Sigmoid colon (tissue), 4 donors: Measurements from ENCODE around the gene SERPING1.

Experiments used
- EP300 ChIP-seq, 4 donors: sonication (generic); formaldehyde crosslinking; IDR thresholded peaks; one replicate each; pipeline ENCODE4 v1.6.1; 2017; ENCODE audit warnings: antibody characterized with exemption in 4 of 4
- POLR2AphosphoS5 ChIP-seq, 4 donors: sonication (generic); formaldehyde crosslinking; IDR thresholded peaks; one replicate each; pipeline ENCODE4 v1.6.1; 2017; ENCODE audit warnings: antibody characterized with exemption in 4 of 4
- TF ChIP-seq, protein P1 (sequence below), 4 experiments: fragments of 450-650 bp in 3 of 4; fragments of 200-600 bp in 1 of 4; IDR thresholded peaks; one replicate each; pipeline ENCODE4 v1.5.1; 2016 to 2019; ENCODE audit warnings: antibody characterized with exemption in 4 of 4, mild to moderate bottlenecking in 3 of 4, moderate library complexity in 2 of 4

DNA sequence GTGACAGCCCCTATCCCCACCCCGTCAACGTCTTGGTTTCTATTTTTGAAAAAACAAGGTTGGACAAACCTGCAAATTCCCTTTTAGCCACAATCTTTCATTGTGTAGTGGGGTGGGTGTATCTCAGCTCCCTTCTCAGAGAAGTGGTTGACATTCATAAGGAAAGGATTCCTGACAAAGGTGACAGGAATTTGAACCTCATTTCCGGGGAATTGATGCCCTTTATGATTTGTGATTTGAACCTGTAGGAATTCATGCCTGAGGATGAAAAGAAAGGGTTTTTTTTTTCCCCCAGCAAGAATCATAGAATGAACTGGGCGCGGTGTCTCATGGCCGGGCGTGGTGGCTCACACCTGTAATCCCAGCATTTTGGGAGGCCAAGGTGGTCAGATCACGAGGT is 37.8 kb downstream of the SERPING1 start:
- TF ChIP-seq POLR2AphosphoS5 (IDR thresholded peaks at IDR 0.05): no peak
- TF ChIP-seq, protein P1, sequence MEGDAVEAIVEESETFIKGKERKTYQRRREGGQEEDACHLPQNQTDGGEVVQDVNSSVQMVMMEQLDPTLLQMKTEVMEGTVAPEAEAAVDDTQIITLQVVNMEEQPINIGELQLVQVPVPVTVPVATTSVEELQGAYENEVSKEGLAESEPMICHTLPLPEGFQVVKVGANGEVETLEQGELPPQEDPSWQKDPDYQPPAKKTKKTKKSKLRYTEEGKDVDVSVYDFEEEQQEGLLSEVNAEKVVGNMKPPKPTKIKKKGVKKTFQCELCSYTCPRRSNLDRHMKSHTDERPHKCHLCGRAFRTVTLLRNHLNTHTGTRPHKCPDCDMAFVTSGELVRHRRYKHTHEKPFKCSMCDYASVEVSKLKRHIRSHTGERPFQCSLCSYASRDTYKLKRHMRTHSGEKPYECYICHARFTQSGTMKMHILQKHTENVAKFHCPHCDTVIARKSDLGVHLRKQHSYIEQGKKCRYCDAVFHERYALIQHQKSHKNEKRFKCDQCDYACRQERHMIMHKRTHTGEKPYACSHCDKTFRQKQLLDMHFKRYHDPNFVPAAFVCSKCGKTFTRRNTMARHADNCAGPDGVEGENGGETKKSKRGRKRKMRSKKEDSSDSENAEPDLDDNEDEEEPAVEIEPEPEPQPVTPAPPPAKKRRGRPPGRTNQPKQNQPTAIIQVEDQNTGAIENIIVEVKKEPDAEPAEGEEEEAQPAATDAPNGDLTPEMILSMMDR (IDR thresholded peaks at IDR 0.05): no peak
- TF ChIP-seq EP300 (IDR thresholded peaks at IDR 0.05): no peak
